Placental epithelial cell (primary cell): Measurements from ENCODE around the gene DNAJC16. TPM values are rescaled to one million over a fixed set of nuclear protein-coding genes. Genes with fewer than 3 reads are reported as not detected.
A peak's percentile ranks its signal among the peaks of the same experiment; 100 is the strongest.

Experiments used
- small RNA-seq: library from RNA; depleted of rRNA; stranded (forward); fragments of <200 nt; gene quantifications from one replicate; pipeline ENCODE3, GENCODE V24; 2012
- total RNA-seq: library from RNA; depleted of rRNA; stranded (reverse); fragments of >200 nt; gene quantifications from 2 replicates; pipeline ENCODE4 v1.2.3, GENCODE V29; 2012

DNAJC16 gene
- 17.7 and 22.8 TPM in 2 replicates for total RNA-seq

DNA sequence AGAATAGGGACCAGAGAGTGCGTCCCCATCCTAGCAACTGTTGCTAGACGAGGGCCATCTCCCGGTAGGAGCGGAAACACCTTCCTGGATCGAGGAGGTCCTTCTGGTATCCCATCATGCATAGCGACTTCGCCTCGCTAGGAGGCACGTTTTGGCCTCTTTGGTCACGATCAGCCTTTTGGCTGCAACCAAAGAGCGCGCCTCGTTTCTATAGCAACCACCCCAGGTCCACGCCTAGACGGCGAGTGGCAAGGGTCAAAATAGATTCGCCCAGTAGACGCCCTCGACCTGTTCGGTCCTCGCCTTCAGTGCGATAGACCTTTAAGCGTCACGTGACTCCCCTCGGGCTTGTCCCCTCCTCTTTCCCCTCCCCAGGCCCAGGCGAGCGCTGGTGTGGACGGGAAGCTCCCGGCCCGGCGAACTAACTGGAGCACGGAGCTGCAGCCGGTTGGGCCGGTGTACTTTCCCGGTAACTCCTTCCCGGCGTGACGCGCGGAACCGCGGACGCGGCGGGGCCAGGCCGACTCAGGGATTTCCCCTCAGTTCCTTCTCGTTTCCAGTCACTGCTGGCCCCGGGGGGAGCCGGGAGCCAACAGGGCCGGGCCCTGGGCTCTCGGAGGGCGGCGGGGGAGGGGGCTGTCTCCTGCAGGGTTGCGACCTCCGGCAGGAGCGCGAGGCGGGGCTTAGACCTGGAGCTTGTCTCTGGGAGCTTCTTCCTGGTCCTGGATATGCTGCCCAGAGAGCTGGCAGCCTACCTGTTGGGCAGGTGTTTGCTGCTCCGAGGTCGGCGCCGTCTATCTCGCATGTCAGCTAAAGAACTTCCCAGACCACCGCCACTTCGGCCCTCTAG is at the start of gene DNAJC16:
TSS of gene DNAJC16 (plus strand) at position 359 of the 850 bp plus-strand sequence. CDS start 2,258 bp downstream, outside the sequence.

DNA sequence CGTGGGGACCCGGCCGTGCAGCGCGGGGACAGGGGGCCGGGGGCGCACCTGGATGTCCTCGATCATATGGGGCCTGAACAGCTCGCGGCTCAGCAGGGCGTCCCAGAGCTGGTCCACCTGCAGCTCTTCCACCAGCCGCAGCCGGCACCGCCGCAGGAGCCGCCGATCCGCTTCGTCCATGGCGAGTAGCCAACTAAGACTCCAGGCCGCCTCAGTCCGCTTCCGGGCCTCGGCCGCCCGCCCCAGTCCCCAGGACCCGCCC is 2.7 kb upstream of the DNAJC16 start, which contains the start of gene CASP9:
TSS of gene CASP9 (minus strand) at position 195 of the 262 bp plus-strand sequence. CDS start at position 180, 15 bp downstream.

DNA sequence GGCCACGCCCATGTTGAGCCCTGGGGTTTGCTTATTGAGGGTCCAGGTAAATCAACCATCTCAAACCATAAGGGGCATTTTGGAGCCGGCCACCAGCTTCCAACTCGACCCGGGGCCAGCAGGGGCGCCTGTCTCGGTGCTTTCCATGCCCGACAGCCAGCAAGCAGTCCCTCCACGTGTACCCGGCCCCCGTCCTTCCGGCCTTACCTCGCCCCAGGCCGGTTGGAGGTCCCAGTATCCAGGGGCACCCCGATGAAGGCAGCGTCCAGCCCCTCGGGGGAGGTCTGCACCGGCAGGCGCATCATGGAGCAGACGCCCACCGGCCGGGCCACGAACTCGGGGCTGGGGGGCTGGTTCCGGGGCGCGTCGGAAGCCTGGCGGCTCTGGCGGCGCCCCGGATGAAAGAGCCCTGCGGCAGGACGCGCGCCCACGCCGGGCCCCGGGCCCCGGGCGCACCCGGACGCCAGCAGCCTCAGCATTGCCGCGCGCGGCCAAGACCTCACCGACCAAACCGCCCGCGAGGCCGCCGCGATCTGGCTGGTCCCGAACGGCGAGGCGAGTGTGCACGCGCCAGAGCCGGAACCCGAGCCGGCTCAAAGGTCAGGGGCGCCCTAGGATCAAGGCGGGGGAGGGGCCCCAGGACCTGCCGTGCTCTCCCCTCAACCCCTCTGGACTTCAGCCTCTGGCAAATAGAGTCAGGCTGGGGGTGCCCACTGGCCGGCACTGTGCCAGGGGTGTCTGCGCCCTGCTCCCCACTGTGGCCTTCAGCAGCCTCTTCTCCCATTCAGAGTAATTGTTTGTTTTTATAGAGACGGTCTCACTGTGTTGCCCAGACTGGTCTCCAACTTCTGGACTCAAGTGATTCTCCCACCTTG is 58.1 kb downstream of the DNAJC16 start, which contains the start of gene AGMAT:
TSS of gene AGMAT (minus strand) at position 563 of the 875 bp plus-strand sequence. CDS start at position 479, 84 bp downstream.

DNA sequence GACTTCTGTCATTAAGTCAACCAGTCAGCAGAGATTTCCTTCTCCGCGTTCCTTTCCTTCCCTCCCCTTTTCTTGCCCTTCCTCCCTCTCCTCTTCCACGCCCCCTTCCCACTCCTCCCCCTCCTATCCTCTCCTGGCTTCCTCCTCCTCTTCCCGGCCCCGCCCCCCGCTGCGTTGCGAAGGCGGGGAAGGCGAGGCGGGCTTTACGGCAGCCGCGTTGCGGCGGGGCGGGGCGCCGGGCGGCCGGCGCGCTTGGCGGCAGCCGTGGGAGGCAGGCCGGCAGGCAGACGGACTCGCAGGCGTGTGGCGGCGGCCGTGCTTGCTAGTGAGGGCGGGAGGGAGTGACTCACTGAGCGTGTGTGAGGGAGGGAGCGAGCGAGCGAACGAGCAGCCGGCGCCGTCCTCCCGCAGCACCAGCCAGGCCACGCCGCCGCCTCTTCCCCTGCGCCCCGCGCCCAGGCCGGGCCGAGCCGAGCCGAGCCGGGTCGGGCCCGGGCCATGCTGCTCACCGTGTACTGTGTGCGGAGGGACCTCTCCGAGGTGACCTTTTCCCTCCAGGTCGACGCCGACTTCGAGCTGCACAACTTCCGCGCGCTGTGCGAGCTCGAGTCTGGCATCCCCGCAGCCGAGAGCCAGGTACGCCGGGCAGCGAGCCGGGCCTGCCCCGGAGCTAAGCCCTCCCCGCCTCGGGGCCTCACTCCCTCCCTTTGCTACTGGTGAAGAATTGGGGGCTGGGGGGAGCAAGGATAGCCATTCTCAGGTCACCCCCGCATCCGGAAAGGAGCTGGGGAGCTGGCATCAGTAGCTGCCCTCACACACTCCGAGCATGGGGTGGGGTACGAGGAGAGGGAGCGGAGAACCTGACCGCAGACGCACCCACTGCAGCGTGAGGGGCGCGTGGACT is 90.8 kb downstream of the DNAJC16 start, which contains the start of gene DDI2:
TSS of gene DDI2 (plus strand) at position 286 of the 904 bp plus-strand sequence. CDS start at position 499, 213 bp downstream.

Small RNA genes lying within 50 kb of the gene (small RNA-seq; reads per million reads assigned to genes)
- gene CD24P1, result not detected
- gene RNU7-179P, result not detected
- gene SCARNA21B, result 1.8 reads per million, percentile 75 among the genes with 10 or more reads in this experiment

Other genes with a start within 250 kb of the DNAJC16 start
- gene EFHD2, start 117.0 kb upstream of the DNAJC16 start, total RNA-seq, result 32.2 and 50.3 TPM in 2 replicates
- gene CTRC, start 88.4 kb upstream of the DNAJC16 start, total RNA-seq, result under 0.01 TPM in 1 of 2 replicates, not detected in the other
- gene CELA2A, start 70.1 kb upstream of the DNAJC16 start, total RNA-seq, result not detected in 2 replicates
- not detected in 2 replicates for gene CELA2B, start 50.7 kb upstream of the DNAJC16 start, total RNA-seq
- gene CASP9, start 2.6 kb upstream of the DNAJC16 start, total RNA-seq, result 7.1 and 9.7 TPM in 2 replicates
- gene AGMAT, start 58.2 kb downstream of the DNAJC16 start, total RNA-seq, result 0.33 TPM in 1 of 2 replicates, not detected in the other
- gene DDI2, start 90.6 kb downstream of the DNAJC16 start, total RNA-seq, result 20.8 and 32.2 TPM in 2 replicates
- 45.0 and 55.4 TPM in 2 replicates for gene PLEKHM2, start 157.5 kb downstream of the DNAJC16 start, total RNA-seq
- 0.33 and 0.39 TPM in 2 replicates for gene SLC25A34, start 209.4 kb downstream of the DNAJC16 start, total RNA-seq
- gene TMEM82, start 215.7 kb downstream of the DNAJC16 start, total RNA-seq, result not detected in 2 replicates
- gene FBLIM1, start 231.9 kb downstream of the DNAJC16 start, total RNA-seq, result 244 and 373 TPM in 2 replicates